Calu3 (cell line): Measurements from ENCODE around the gene PRKCA. TPM values are rescaled to one million over a fixed set of nuclear protein-coding genes. Genes with fewer than 3 reads are reported as not detected.

Experiments used
- BruUV-seq: library from RNA; stranded (reverse); fragments of 400-500 nt; replicated peaks from 2 replicates; lab custom pipeline; 2021; lab: Mats Ljungman, UMichigan
- CTCF ChIA-PET: fragments of 300-600 bp; sonication (Branson Sonifier 250); formaldehyde crosslinking; loops from one replicate; lab custom pipeline; 2022; ENCODE audit warnings: antibody characterized with exemption; lab: Charles Lee
- DNase-seq: peaks from one replicate; pipeline ENCODE4 v3.0.0; 2022
- H3K27ac Mint-ChIP-seq: one replicate; pipeline ENCODE4 v1.8.0; 2022; ENCODE audit warnings: mixed read lengths; ENCODE audit not compliant: unreplicated experiment
- H3K27me3 Mint-ChIP-seq: one replicate; pipeline ENCODE4 v1.8.0; 2022; ENCODE audit warnings: mixed read lengths; ENCODE audit not compliant: unreplicated experiment
- H3K36me3 Mint-ChIP-seq: one replicate; pipeline ENCODE4 v1.8.0; 2022; ENCODE audit warnings: mild to moderate bottlenecking, moderate library complexity, mixed read lengths; ENCODE audit not compliant: insufficient read depth, unreplicated experiment
- H3K4me1 Mint-ChIP-seq: one replicate; pipeline ENCODE4 v1.8.0; 2022; ENCODE audit warnings: mild to moderate bottlenecking, low read depth, mixed read lengths; ENCODE audit not compliant: unreplicated experiment
- H3K4me3 Mint-ChIP-seq: one replicate; pipeline ENCODE4 v1.8.0; 2022; ENCODE audit warnings: mild to moderate bottlenecking, low read depth, moderate library complexity, mixed read lengths; ENCODE audit not compliant: unreplicated experiment
- H3K9me3 Mint-ChIP-seq: one replicate; pipeline ENCODE4 v1.8.0; 2022; ENCODE audit warnings: low read depth, mixed read lengths; ENCODE audit not compliant: unreplicated experiment
- intact Hi-C: fragments of 100-400 bp; cut with micrococcal nuclease; formaldehyde crosslinking; loops from one replicate; pipeline ENCODE4 v1.10.0; 2022; ENCODE audit not compliant: unreplicated experiment
- total RNA-seq: library from RNA; stranded (reverse); gene quantifications from 2 replicates; pipeline ENCODE4 v1.2.3, GENCODE V29; 2022
- TF ChIP-seq, protein P1 (sequence below): fragments of 200-600 bp; IDR thresholded peaks from one replicate; pipeline ENCODE4 v1.8.0; 2022; ENCODE audit warnings: antibody characterized with exemption; ENCODE audit not compliant: unreplicated experiment

PRKCA gene
- total RNA-seq, 1 experiment from 2014 or later, result 126 TPM

GRCh38 chr17:66776999-66777688 is 474.7 kb downstream of the PRKCA start:
- intact Hi-C loops, result no loop called here
- H3K9me3 Mint-ChIP-seq, result no peaks in the 10 kb centered on the region
- no peak overlapping the region for H3K4me3 Mint-ChIP-seq
- H3K36me3 Mint-ChIP-seq, result peaks cover 20% of the 10 kb centered on the region
- CTCF ChIA-PET, result no interaction called here
- TF ChIP-seq, protein P1, sequence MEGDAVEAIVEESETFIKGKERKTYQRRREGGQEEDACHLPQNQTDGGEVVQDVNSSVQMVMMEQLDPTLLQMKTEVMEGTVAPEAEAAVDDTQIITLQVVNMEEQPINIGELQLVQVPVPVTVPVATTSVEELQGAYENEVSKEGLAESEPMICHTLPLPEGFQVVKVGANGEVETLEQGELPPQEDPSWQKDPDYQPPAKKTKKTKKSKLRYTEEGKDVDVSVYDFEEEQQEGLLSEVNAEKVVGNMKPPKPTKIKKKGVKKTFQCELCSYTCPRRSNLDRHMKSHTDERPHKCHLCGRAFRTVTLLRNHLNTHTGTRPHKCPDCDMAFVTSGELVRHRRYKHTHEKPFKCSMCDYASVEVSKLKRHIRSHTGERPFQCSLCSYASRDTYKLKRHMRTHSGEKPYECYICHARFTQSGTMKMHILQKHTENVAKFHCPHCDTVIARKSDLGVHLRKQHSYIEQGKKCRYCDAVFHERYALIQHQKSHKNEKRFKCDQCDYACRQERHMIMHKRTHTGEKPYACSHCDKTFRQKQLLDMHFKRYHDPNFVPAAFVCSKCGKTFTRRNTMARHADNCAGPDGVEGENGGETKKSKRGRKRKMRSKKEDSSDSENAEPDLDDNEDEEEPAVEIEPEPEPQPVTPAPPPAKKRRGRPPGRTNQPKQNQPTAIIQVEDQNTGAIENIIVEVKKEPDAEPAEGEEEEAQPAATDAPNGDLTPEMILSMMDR, result no peak
- H3K27me3 Mint-ChIP-seq, result no peaks in the 10 kb centered on the region
- H3K4me1 Mint-ChIP-seq, result no peaks in the 10 kb centered on the region
- no peak for DNase-seq
- H3K27ac Mint-ChIP-seq, result no peak overlapping the region
- BruUV-seq, result no TSS peak

GRCh38 chr17:66777689-66778225 is 475.3 kb downstream of the PRKCA start:
- TF ChIP-seq, protein P1, result no peak
- Mint-ChIP-seq H3K27me3 (no peaks in the 10 kb centered on the region), H3K4me1 (no peaks in the 10 kb centered on the region), H3K9me3 (no peaks in the 10 kb centered on the region), H3K4me3 (no peak overlapping the region), H3K27ac (no peak overlapping the region), H3K36me3 (peaks cover 20% of the 10 kb centered on the region)
- DNase-seq, result no peak
- no TSS peak for BruUV-seq
- intact Hi-C loops, result no loop called here
- CTCF ChIA-PET, result no interaction called here

DNA sequence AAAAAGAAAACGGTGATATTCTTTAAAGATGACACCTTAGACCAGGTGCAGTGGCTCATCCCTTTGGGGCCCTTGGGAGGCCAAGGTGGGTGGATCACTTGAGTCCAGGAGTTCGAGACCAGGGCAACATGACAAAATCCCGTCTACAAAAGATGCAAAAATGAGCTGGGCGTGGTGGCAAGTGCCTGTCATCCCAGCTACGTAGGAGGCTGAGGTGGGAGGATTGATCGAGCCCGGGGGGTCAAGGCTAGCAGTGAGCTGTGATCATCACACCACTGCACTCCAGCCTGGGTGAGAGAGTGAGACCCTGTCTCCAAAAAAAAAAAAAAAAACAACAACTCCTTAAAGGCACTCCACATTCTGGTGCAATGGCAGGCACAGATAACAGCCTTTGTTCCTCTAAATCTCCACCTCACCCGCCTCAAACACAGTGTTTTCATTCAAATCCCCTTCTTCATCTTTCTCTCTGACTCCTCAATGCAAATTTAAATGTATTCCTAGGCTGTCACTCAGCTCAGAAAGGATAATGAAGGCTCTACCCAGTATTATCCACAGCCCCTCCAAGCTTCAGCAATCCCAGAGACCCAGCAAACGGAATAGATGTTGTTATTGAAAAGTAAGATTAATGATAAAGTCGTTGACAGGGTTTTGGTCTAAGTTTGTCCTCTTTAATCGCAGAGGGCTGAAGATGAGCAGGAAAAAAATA is 476.3 kb downstream of the PRKCA start:
- Mint-ChIP-seq H3K4me3 (no peak overlapping the region), H3K36me3 (peaks cover 20% of the 10 kb centered on the region), H3K27ac (no peak overlapping the region), H3K9me3 (no peaks in the 10 kb centered on the region), H3K27me3 (no peaks in the 10 kb centered on the region), H3K4me1 (no peaks in the 10 kb centered on the region)
- no peak for DNase-seq
- no TSS peak for BruUV-seq
- intact Hi-C loops, result no loop called here
- TF ChIP-seq, protein P1, result no peak
- CTCF ChIA-PET, result no interaction called here

- H3K9me3 Mint-ChIP-seq, result no peaks in the 10 kb centered on the region
- H3K4me3 Mint-ChIP-seq, result no peak overlapping the region
- no peaks in the 10 kb centered on the region for H3K4me1 Mint-ChIP-seq
- BruUV-seq, result no TSS peak
- H3K36me3 Mint-ChIP-seq, result peaks cover 20% of the 10 kb centered on the region
- intact Hi-C loops, result no loop called here
- TF ChIP-seq, protein P1, result no peak
- DNase-seq, result no peak
- no peaks in the 10 kb centered on the region for H3K27me3 Mint-ChIP-seq
- no peak overlapping the region for H3K27ac Mint-ChIP-seq
- CTCF ChIA-PET, result no interaction called here
These were observed 476.8 kb downstream of the PRKCA start for GRCh38 chr17:66779237-66779606.
